ENCODE measurements around the gene PCDHGB2.
"Not testable (repeated sequence)": the region's sequence is repeated elsewhere in the genome, so short reads cannot be mapped to it uniquely, and the experiment has no call there.

PCDHGB2 gene

GRCh38 chr5:141359790-141360426 lies at the start of gene PCDHGB2:
PCDHGB2 (plus strand) TSS chr5:141359994; CDS start chr5:141360136, 142 bp downstream.
- DNase-seq, result no peak

GRCh38 chr5:141313711-141314110 lies 46.1 kb upstream of the PCDHGB2 start:
- DNase-seq, result no peak

- DNase-seq, result not testable (repeated sequence)
Observed at GRCh38 chr5:141316963-141317362, 42.8 kb upstream of the PCDHGB2 start.

GRCh38 chr5:141319202-141319601 lies 40.6 kb upstream of the PCDHGB2 start:
- no peak for DNase-seq

- DNase-seq, result no peak
Observed at GRCh38 chr5:141319699-141320098, 40.1 kb upstream of the PCDHGB2 start.

GRCh38 chr5:141320225-141321169 lies 39.3 kb upstream of the PCDHGB2 start, which contains the start of gene TAF7:
TAF7 (minus strand) TSS chr5:141320784; CDS start chr5:141320044, 740 bp downstream.
- peak; percentile 90 to 92 for DNase-seq

GRCh38 chr5:141322261-141322660 lies 37.5 kb upstream of the PCDHGB2 start:
- DNase-seq, result no peak

- DNase-seq, result peak; percentile 62 to 65
Observed at GRCh38 chr5:141326088-141326854, 33.5 kb upstream of the PCDHGB2 start.

GRCh38 chr5:141328231-141328630 lies 31.6 kb upstream of the PCDHGB2 start:
- DNase-seq, result no peak

- DNase-seq, result peak in 1 of 2 experiments; percentile 4
Observed at GRCh38 chr5:141330299-141331080, 29.3 kb upstream of the PCDHGB2 start, which contains the start of gene PCDHGA1. PCDHGA1 (plus strand) TSS chr5:141330514.

- DNase-seq, result not testable (repeated sequence)
Observed at GRCh38 chr5:141332571-141332970, 27.2 kb upstream of the PCDHGB2 start.

- no peak for DNase-seq
Observed at GRCh38 chr5:141338538-141339306, 21.1 kb upstream of the PCDHGB2 start, which contains the start of gene PCDHGA2. PCDHGA2 (plus strand) TSS chr5:141338760.

GRCh38 chr5:141340781-141341354 lies 18.9 kb upstream of the PCDHGB2 start:
- not testable (repeated sequence) for DNase-seq

GRCh38 chr5:141342773-141343172 lies 17.0 kb upstream of the PCDHGB2 start:
- no peak for DNase-seq

GRCh38 chr5:141343242-141343952 lies 16.4 kb upstream of the PCDHGB2 start, which contains the start of gene PCDHGA3:
PCDHGA3 (plus strand) TSS chr5:141343829; CDS start chr5:141344034, 205 bp downstream.
- DNase-seq, result no peak

- no peak for DNase-seq
Observed at GRCh38 chr5:141343953-141344463, 15.8 kb upstream of the PCDHGB2 start.

- no peak for DNase-seq
Observed at GRCh38 chr5:141345327-141345726, 14.5 kb upstream of the PCDHGB2 start.

GRCh38 chr5:141346017-141346416 lies 13.8 kb upstream of the PCDHGB2 start:
- not testable (repeated sequence) for DNase-seq

GRCh38 chr5:141349917-141350619 lies 9.7 kb upstream of the PCDHGB2 start, which contains the start of gene PCDHGB1:
PCDHGB1 (plus strand) TSS chr5:141350099; CDS start chr5:141350261, 162 bp downstream.
- peak in 1 of 2 experiments; percentile 7 for DNase-seq

All from stimulated activated CD4-positive, alpha-beta T cell treated with anti-CD3 and anti-CD28 coated beads, Interleukin-4, amount 100 ng/mL, for 4 hours (primary cell).